Stimulated activated CD8-positive, alpha-beta memory T cell treated with anti-CD3 and anti-CD28 coated beads, Interleukin-15, amount 100 ng/mL, for 1 hour (primary cell): ENCODE results near the gene PTPRG.

Source experiments
- DNase-seq: peaks from one replicate; pipeline ENCODE4 v3.0.0-alpha.2; 2020; ENCODE audit warnings: low read depth

PTPRG gene

DNA sequence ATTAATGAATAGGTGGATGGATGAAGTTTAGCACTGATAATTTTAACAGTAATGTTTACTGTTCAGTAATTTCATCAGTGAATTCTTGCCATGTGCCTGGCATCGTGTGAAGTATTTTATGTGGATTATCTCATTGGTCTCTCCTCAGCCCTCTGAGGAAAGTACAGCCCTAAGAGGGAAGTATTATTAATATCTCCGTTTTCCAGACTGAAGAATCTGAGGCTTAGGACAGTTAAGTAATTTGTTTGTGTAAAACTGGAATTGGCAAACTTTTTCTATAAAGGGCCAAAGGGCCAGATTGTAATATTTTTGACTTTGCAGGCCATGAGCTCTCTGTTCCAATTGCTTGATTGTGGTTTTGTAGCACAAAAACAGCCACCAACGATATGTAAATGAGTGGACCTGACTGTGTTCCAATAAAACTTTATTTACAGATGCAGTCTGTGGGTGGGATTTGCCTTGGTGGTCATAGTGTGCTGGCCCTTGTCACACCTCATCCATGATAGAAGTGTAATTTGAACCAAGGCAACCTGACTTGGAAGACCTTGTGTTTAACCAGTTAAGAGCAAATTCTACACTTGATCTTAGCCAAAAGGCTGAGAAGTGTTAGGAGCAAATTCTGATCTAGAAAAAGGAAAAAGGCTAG, 556.7 kb downstream of the PTPRG start:
- DNase-seq = no peak

DNA sequence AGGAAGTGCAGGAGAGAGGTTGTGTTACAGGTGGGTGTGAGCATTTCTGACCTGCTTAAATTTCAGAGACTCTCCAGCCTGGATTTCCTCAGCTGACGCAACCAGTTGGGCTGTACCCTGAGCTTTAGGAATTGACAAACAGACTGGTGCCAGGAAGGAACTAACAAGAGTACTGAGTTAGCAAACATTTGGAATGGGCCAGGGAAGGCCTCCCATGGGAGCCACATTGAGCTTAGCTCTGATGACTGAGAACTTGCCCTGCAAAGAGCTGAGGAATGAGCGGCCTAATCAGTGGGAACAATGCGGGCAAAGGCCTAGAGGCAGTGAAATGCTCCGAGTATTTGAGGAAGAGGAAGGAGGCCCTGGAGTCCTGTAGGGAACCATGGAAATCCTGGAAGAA, 557.8 kb downstream of the PTPRG start:
- DNase-seq = no peak

DNA sequence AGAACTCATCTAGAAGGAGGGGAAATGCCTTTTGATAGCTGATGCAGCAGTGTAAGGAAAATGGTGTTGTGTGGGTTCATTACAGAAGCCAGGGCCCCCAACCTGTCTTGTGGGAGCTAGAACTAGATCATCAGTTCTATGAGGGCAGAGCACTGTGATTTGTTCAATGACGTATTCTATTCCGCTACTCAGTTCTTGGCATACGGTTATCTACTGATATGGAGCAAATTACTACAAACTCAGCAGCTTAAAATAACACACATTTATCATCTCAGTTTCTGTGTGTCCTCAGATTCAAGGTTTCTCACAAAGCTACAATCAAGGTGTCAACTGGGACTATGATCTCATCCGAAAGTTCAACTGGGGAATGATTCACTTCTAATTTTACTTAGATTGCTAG, 561.4 kb downstream of the PTPRG start:
- no peak for DNase-seq

DNA sequence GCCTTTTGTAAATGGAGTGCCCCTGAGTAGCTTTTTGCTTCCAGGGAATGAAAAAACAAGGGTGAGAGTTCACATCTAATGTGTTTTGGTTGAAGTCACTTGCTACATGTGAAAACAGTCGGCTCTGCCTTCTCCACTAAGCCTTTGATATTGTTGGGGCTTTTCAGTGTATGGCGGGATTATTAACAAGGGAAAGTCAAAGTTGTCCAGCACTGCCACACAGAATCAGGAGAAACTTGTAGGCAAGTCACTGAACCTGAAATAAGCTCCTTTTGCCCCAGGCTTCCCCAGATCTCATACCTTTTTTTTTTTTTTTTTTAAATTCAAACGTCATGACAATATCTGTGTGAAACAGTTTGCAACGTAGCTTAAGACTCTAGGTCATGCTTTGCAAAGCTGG, 564.0 kb downstream of the PTPRG start:
- DNase-seq = no peak

DNA sequence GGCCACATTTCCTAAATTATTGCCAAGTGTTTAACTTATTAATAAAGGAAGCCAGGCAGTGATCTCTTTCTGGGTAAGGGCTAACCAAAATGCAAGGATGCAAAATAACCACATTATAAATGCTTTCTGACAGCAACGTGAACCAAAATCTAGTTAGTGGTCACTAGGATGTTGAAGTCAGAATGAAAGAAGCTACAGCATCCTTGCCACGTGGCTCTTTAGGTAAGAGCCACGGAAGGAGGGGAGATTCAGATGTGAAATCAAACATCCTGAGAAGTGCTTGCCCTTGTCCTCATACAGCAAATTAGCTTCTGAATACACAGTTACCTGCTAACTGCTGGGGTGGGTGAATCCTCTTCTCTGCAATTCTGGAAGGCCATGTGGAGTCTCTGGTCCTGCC, 565.7 kb downstream of the PTPRG start:
- no peak for DNase-seq

DNA sequence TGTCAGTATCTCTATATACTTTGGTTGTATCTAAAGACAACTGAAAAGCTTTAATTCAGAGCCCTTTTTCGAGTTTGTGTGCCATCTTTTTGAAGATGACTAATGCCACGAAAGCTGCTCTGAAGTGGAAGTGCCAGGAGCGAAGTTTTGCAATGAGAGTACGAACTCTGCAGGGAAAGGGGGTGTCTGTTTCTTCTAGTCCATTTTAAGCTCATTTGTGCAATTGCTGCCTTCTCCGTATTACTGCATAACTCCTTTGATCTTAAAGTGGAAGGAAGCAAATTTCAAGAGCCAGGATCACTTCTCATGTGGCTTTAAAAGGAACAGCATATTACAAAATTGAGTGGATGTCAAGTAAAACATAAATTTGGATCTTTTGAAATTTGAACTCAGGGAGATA, 566.7 kb downstream of the PTPRG start:
- DNase-seq = no peak

DNA sequence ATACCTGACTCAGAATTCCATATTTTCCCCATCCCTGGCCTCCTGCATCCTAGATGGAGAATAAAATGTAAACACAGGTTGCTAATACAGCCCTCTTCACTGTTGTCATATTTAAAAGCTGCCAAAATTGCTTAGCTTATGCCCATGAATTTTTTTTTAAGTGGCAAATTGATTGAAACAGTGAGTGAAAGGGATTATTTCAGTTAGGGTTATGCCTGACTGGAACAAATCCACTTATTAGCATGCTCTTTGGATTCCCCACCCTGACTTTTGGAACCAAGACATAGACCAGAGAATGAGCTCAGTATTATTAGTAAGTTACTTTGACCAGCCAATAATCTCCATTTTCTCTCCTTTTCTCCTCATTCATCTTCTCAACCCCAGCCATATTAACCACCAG, 567.3 kb downstream of the PTPRG start:
- no peak for DNase-seq

DNA sequence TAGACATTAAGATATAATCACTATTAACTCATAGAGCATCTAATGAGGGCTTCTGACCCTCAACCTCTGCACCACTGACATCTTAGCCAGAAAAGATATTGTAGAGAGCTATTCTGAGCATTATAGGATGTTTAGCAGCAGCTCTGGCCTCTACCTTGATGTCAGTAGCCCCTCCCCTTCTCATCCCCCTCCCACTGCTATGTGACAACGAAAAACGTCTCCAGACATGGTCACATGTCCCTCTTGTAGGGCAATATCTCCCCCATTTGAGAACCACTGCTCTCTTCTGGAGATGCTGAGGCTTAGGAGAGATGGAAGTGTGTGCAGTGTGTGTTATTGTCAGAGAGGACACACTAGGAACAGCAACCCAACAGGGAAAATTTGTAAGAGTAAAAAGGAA, 569.7 kb downstream of the PTPRG start:
- no peak for DNase-seq

DNA sequence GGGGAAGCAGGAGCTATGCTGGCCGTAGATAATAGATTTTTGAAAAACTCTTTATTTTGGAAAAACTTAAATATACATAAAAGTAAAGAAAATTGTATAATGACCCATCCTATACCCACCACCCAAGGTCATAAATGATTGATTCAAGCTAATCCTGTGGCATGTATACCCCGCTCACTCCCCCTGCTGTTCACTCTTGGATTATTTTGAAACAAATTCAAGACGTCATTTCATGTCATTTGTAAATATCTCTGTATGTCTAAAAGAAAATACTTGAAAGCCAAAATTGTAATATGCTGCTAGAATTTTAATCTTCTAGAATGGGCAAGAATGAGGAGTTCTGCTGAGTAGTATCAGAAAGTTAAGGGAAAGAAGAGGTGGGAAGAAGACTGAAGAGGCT, 570.2 kb downstream of the PTPRG start:
- no peak for DNase-seq

DNA sequence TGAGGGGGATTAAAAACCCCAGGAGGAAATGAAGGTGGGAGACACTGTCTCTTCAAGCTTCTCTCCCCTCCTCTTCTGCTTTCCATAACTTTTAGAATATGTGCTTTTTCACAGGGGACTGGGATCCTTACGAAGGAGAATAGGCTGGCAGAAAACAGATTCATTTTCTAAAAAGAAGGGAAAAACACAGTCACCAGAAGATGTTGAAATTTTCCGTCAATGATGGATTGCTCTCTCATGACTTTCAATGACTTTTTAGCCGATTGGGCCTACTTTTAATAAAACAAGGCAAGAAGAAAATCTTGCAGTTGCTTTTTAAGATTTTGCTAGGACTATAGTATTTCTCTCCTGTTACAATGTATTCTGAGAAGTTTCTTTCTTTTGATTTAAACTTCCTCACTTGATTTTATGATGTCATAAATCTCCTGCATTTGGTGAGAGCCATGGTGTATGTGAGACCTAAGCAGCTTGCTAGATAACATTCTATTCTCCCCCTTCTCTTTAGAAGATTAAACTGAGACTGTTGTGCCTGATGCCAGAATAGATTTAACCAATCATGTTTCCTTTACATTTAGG, 570.7 kb downstream of the PTPRG start:
- no peak for DNase-seq

DNA sequence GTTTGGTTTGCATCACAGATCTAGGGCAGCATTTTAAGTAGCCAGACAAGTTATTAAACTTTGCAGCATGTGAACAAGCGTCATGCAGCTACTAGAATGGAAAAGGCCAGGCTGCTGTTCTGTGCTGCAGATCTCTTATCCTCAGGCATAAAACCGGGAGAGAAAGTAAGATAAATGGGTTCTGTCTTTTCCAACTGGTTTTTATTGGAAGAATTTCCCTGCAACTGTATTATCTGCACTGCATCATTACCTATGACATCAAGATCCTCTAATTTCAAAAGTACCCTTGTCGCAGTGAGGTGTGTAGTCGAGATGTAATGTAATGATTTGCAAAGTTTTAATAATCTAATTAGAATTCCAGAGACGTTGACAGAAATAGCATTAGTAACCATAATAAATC, 571.6 kb downstream of the PTPRG start:
- no peak for DNase-seq

DNA sequence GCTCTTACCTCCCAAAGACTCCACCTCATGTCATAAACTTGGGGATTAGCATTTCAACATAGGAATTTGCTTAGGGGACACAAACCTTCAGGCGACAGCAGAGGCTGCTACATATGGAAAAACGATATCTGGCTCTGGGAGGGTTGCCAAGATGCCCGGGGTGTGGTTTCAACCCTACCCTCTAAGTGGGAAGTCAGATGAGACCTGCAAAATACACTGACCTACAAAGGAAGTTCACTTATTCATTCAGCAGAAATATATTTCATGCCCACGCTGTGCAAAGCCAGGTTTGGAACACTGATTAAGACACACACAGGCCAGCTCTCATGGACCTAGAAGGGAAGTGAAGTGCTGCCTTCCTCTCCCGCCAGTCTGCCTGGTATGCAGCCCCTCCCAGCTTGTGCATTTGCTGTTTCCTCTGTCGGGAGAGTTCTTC, 572.7 kb downstream of the PTPRG start:
- DNase-seq = no peak

DNA sequence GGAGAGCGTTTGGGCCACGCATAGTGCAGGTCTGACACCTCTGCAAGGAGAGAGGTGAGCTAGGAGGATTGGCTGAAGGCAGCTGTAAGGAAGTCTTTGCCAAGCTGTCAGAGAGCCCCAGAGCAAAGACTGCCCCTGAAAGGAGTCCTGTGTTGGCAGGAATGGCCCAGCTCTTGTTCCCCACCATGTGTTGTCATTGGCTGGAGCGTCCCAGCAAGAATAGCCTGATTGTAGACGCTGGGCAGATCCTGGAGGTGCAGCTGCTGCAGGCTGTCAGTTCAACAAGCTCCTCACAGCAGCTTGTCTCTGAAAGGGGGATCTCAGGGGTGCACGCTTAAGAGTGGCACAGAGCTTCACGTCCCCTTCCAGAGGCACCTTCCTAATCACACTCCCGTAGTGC, 574.4 kb downstream of the PTPRG start:
- no peak for DNase-seq

DNA sequence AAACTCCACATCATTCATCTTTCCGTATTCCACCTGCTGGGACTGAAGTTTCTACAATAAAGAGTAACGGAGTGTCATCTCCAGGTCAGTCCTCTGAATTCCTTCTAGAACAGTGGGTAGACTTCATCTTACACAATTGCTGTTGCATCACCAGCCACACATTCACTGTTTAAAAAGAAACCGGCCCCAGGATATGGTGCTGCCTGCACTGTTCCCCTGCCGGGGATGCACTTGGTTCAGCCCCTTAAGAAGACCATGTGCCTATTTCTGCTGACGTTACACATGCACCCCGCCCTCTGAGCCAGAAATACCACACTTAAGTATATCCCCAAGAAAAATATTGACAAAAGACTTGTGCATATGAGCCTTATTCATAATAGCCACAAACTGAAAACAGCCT, 578.6 kb downstream of the PTPRG start:
- DNase-seq = no peak

DNA sequence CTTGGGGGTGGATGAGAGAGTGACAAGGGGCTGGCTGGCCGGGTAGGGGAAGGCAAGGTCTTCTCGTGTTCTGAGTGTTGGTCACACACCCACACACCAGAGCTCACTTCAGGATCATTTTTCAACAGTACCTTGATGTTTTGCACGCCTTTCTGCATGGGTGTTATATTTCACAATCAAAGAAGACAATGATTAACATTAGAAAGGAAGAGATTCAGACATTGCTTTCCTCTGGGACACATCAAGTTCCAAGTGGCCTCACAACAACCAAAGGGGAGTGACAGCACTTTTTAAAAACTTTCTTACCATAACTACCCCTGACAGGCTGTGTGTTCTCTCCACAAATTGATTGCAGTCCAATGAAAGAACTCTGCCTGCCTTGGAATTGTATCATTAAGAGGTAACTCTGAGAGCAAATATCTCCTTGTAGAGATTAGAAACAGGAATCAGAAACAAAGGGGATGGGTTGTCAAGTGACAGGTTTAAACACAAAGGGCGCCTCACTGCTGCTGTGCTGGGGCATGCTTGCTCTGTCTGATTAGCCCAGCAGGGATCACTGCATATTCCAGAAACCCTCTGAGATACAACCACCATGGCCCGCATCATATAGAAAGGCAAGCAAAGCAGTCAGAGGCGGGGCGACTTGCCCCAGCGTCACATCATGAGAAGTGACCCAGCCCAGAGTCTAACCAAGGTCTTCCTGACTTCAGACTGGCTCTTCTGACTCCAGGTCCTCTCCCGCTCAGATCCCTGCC, 581.1 kb downstream of the PTPRG start:
- no peak for DNase-seq

DNA sequence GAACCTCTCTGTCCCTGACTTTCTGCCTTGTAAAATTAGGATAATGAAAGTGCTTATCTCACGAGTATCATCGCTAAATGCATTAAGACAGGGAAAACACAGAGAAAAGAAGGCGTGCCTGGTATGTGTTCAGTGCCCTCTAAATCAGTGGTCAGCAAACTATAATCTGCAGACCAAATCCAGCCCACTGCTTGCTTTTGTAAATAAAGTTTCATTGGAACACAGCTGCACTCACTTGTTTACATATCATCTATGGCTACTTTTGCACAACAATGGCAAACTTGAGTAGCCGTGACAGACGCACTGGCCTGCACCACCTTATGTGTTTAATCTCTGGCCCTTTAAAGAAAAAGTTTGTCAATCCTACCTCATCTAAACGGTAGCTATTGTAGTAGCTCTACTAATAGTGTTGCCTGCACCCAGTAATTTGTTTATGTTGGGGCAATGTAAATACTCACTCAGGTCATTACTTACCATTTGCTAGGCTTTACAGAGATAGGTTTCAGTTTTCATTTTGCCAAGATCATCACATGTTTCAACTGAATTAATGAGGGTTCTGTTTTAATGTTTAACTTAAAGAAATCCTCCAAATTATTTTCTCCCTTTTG, 582.6 kb downstream of the PTPRG start:
- DNase-seq = no peak

DNA sequence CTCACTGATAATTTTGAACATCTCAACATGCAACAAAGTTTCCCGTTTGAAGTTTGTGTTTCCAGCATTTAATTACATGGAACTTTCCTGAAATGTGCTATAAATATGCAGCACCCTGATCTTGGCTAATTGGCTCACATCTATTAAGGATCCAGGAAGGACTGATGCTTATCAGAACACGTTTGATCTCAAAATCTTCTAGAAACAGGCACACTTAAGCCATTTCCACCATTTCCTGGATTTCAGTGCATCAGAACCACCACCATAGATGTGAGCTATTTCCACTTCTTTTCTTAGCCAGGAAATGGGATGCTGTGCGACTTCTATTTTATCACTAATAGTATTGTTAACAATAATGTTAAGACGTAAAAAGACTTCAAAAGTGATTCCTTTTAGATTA, 583.1 kb downstream of the PTPRG start:
- no peak for DNase-seq

DNA sequence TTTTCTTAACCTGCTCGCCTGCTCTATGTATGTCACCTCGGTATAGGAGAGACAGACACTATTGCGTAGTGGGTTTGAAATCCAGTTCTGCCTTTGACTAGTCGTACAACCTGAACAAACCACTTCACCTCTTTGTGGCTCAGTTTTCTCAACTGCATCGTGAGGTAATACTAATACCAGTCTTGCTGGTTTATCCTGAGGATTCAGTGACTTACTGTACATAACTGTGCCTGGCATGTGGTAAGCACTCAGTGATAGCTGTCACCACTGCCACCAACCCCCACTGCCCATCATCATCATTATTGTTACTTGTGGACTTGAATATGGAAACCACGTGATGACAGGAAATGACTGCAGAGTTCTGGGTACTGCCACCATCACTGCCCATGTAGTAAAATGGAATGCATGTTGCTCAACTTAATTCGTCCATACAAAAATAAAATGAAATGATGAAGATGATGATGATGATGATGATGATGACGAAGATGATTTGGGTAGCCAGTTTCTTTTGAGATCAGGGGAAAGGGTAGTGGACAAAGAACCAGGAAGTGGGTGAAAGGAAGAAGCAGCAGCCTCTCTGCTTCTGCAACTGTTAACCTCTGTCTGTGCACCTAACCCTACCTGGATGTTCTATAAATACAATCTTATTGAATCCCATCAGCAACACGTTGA, 583.9 kb downstream of the PTPRG start:
- DNase-seq = no peak

DNA sequence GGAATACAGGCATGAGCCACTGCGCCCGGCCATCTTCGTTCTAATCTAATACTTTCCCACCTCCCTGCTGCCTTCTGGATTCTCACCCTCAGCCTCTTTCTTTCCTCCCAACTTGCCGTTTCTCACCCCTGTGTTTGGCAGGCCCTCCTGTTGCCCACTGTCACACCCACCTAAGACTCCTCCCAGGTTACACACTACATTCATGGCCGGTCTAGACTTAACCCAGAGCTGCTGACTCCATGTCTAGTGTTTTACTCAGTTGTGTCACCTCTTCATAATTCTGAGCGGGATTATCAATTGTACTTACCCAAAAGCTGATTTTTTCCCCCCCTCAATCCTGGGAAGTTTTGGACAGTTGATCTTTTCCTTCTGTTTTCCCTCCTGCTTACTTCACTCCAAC, 588.2 kb downstream of the PTPRG start:
- DNase-seq = no peak

DNA sequence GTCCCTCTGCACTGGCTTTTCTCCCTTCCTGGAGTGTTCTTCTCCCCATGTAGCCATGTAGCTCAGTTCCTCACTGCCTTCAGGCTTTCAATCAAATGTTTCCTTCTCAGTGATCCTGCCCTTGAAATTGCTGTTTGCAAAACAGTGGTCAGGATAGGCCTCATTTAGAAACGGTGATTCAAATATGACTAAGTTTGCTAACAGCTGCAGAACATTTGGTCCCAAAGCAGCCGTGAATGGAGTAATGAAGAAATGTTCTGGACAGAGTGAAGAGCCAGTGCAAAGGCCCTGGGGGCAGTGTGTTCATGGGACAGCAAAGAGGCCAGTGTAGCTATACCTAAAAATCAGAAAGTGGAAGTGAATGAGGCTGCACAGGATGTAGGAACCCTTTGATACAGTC, 588.6 kb downstream of the PTPRG start:
- no peak for DNase-seq

DNA sequence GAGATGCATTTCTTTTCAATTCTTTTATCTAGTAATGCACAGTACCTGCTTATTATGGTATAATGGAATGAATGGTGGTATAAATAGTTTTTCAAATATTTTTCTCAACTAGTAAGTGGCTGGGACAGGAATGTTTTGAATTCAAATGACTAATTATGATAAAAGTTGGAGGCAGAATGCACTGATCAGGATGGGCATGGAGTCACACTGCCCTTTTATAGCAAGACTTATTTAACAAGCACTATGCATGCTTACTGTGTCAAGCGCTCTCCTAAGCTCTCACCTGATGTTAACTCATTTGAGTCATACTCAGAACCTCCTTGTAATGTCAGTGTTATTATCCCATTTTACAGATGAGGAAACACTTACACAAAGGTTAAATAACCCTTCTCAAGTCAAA, 590.2 kb downstream of the PTPRG start:
- no peak for DNase-seq

DNA sequence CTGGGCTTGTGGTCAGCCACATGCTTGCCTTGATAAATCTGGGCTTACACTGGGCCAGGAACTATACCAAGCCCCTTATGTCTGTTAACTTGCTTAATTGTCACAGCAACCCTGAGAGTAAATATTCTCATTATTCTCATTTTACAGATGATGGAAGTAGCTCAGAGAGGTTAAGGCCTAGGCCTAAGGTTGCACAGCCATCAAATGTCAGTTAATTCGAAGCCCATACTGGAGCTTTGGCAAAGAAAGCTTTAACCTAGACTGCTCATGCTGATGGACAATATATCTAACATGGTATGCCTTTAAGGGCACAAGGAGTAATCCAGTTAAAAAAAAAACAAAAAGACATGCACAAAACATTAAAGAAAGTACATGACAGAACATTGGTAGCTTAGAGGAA, 591.9 kb downstream of the PTPRG start:
- DNase-seq = no peak
